ENCODE data around the gene MAP3K12. TPM values are rescaled to one million over a fixed set of nuclear protein-coding genes. Genes with fewer than 3 reads are reported as not detected.

The MAP3K12 gene
- total and polyA plus RNA-seq, 2 of the 8 experiments (the other 6 are each of a cell fraction or from before 2014, with no cell fraction given), result 23.4 to 42.7 TPM

DNA sequence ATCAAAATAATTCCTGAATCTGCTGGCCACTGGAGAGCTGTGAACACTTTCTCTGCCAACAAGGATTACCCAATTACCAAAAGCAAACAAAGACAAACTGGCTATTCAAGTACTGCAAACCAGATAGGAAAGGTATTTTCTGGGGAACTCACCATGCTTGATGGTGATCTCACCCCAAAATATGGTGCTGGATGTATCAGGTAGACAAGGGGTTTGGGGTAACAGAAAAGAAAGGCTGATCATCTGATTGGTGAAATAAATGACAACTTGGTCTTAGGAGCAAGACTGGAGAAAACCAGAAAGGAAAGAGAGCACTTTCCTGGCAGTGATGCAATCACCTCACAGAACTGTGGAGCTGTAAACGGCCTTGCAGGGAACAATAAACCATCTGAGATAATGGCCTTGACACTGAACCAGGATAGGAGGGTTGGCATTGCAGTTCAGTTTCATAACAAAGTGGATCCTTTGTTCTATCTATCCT is 39.0 kb upstream of the MAP3K12 start:
- Histone ChIP-seq H2BK120ac (replicated peaks; ENCODE audit: low read depth, low read length) (no peak overlapping the region), H3K36me3 (ENCODE audit: control insufficient read depth in 2 of 4, insufficient read depth in 4 of 4, low read length in 3 of 4) (peaks cover 0 to 10% (median 5%) of the 10 kb centered on the region in 4 experiments; a peak in 6 of 8 replicates), H3K14ac (ENCODE audit: insufficient read length) (no peak overlapping the region), H3K4me1 (replicated peaks in 1 of 4; ENCODE audit: control insufficient read depth in 3 of 4, insufficient read depth in 4 of 4, low read length in 3 of 4) (no peaks in the 10 kb centered on the region), H3K56ac (replicated peaks; ENCODE audit: insufficient read length, low read depth, low read length) (no peak overlapping the region), H2BK15ac (ENCODE audit: low read length) (no peak overlapping the region), H2AK5ac (ENCODE audit: low read depth, low read length) (no peak overlapping the region), H3K4me3 (ENCODE audit: extremely low read depth in 1 of 4, insufficient read depth in 2 of 4, low read depth in 3 of 4, low read length in 4 of 4) (no peak overlapping the region), H4K8ac (ENCODE audit: extremely low read depth, insufficient read depth, low read length) (no peak overlapping the region), H3K79me2 (ENCODE audit: control insufficient read depth in 1 of 2, insufficient read depth in 2 of 2, low read length in 2 of 2) (no peaks in the 10 kb centered on the region), H3K4ac (replicated peaks; ENCODE audit: insufficient read length, low read depth, low read length) (no peak overlapping the region), H3K9ac (replicated peaks in 1 of 4; ENCODE audit: extremely low read depth in 1 of 4, low read depth in 3 of 4, low read length in 3 of 4) (no peak overlapping the region), H3K9me3 (ENCODE audit: insufficient read depth in 2 of 2, low read depth in 1 of 2, low read length in 1 of 2) (no peaks in the 10 kb centered on the region), H3K23me2 (ENCODE audit: low read depth, low read length) (no peaks in the 10 kb centered on the region), H3K18ac (ENCODE audit: extremely low read depth, low read length) (no peak overlapping the region), H3K79me1 (ENCODE audit: low read depth, low read length) (no peaks in the 10 kb centered on the region), H3K27ac (ENCODE audit: low read depth, low read length) (no peak overlapping the region), H2BK5ac (ENCODE audit: low read depth, low read length) (no peak overlapping the region), H3K23ac (ENCODE audit: insufficient read length) (no peak overlapping the region), H4K5ac (ENCODE audit: insufficient read length, low read depth, low read length) (no peak overlapping the region), H4K91ac (replicated peaks; ENCODE audit: insufficient read length, low read length) (no peak overlapping the region), H2BK12ac (ENCODE audit: low read depth, low read length) (no peak overlapping the region), H2AFZ (ENCODE audit: low read length) (no peak overlapping the region), H3K4me2 (ENCODE audit: insufficient read depth in 1 of 2, low read depth in 2 of 2, low read length in 2 of 2) (no peak overlapping the region), H4K20me1 (replicated peaks in 1 of 2; ENCODE audit: control insufficient read depth in 1 of 2, insufficient read depth in 2 of 2, low read length in 2 of 2) (no peaks in the 10 kb centered on the region), H3K27me3 (replicated peaks in 1 of 4; ENCODE audit: control insufficient read depth in 3 of 4, extremely low read depth in 1 of 4, insufficient read depth in 3 of 4, low read length in 3 of 4) (no peaks in the 10 kb centered on the region), H2BK20ac (ENCODE audit: low read length) (no peak overlapping the region)
- no peak for FAIRE-seq
- TF ChIP-seq PHF8 (conservative IDR thresholded peaks at IDR 0.05; ENCODE audit: low read depth, low read length), result no peak
- peak; percentile 36; the same call in 1 of the 2 replicates for TF ChIP-seq CEBPB (IDR thresholded peaks at IDR 0.05; ENCODE audit: low read depth, low read length)
- TF ChIP-seq GABPA (IDR thresholded peaks at IDR 0.05; ENCODE audit: borderline replicate concordance, insufficient read depth, low read length), result no peak
- 100% methylated on average over 1 of the region's 1 CpG; no CpG with 5 or more reads in 1 of the 2 experiments for WGBS, 2 experiments (ENCODE audit: extremely low coverage in 1 of 2, insufficient coverage in 1 of 2, insufficient read length in 1 of 2, insufficient replicate concordance in 2 of 2, low coverage in 1 of 2, low lambda C conversion rate in 2 of 2, missing lambda C conversion rate in 1 of 2)
- no peak for DNase-seq (ENCODE audit: low read depth in 1 of 2, low spot score in 2 of 2)
- ChIA-PET POLR2A (ENCODE audit: partially characterized antibody) (no interaction called here), CTCF (ENCODE audit: partially characterized antibody) (interaction anchor here (1.0 to 1.7 kb wide), 2 partner anchors 9 to 137 kb away, joined by 3 to 4 read pairs; partner anchors contain the start of gene ATP5MC2)
